ENCODE results near the gene XRCC1. TPM values are rescaled to one million over a fixed set of nuclear protein-coding genes. Genes with fewer than 3 reads are reported as not detected.

Gene XRCC1
- total and polyA plus RNA-seq, 2 of the 8 experiments (the other 6 are each of a cell fraction or from before 2014, with no cell fraction given), result 42.5 to 44.4 TPM

GRCh38 chr19:43532962-43533545 lies 42.3 kb downstream of the XRCC1 start, which contains the start of gene ZNF575:
ZNF575 (plus strand) TSS chr19:43533188; CDS start chr19:43534423, 1,235 bp downstream.
- FAIRE-seq, result peak; percentile 76
- Histone ChIP-seq H4K8ac (ENCODE audit: extremely low read depth, insufficient read depth, low read length) (peak within 1 kb of the TSS; percentile 9; the same call in 1 of the 2 replicates), H3K4me1 (replicated peaks in 1 of 4; ENCODE audit: control insufficient read depth in 3 of 4, insufficient read depth in 4 of 4, low read length in 3 of 4) (peaks cover 0 to 14% (median 4%) of the 10 kb centered on the region in 4 experiments; a peak in 6 of 7 replicates), H3K79me1 (ENCODE audit: low read depth, low read length) (no peaks in the 10 kb centered on the region), H3K27ac (ENCODE audit: low read depth, low read length) (no peak within 1 kb of the TSS), H2AK5ac (ENCODE audit: low read depth, low read length) (0 out of 2 replicates have a peak within 1 kb of the TSS, but pooled peaks have one; percentile 88), H3K4me3 (ENCODE audit: extremely low read depth in 1 of 4, insufficient read depth in 2 of 4, low read depth in 3 of 4, low read length in 4 of 4) (peak within 1 kb of the TSS; percentile 63 to 74 (median 68)), H3K36me3 (ENCODE audit: control insufficient read depth in 2 of 4, insufficient read depth in 4 of 4, low read length in 3 of 4) (peaks cover 0 to 3% (median 1%) of the 10 kb centered on the region in 4 experiments; a peak in 2 of 8 replicates), H3K79me2 (ENCODE audit: control insufficient read depth in 1 of 2, insufficient read depth in 2 of 2, low read length in 2 of 2) (no peaks in the 10 kb centered on the region), H2BK20ac (ENCODE audit: low read length) (0 out of 2 replicates have a peak within 1 kb of the TSS, but pooled peaks have one; percentile 32), H3K27me3 (replicated peaks in 1 of 4; ENCODE audit: control insufficient read depth in 3 of 4, extremely low read depth in 1 of 4, insufficient read depth in 3 of 4, low read length in 3 of 4) (no peaks in the 10 kb centered on the region), H4K5ac (ENCODE audit: insufficient read length, low read depth, low read length) (peak within 1 kb of the TSS; percentile 25), H3K9ac (replicated peaks in 1 of 4; ENCODE audit: extremely low read depth in 1 of 4, low read depth in 3 of 4, low read length in 3 of 4) (peak within 1 kb of the TSS in 3 of 4 experiments; percentile 42 to 56 (median 45); a peak in 5 of 7 replicates), H2BK15ac (ENCODE audit: low read length) (0 out of 2 replicates have a peak within 1 kb of the TSS, but pooled peaks have one; percentile 81), H3K9me3 (ENCODE audit: insufficient read depth in 2 of 2, low read depth in 1 of 2, low read length in 1 of 2) (no peaks in the 10 kb centered on the region), H3K4me2 (ENCODE audit: insufficient read depth in 1 of 2, low read depth in 2 of 2, low read length in 2 of 2) (peak within 1 kb of the TSS; percentile 79 to 97), H3K56ac (replicated peaks; ENCODE audit: insufficient read length, low read depth, low read length) (peak within 1 kb of the TSS; percentile 27), H2BK5ac (ENCODE audit: low read depth, low read length) (peak within 1 kb of the TSS; percentile 91), H2BK12ac (ENCODE audit: low read depth, low read length) (no peak within 1 kb of the TSS), H3K4ac (replicated peaks; ENCODE audit: insufficient read length, low read depth, low read length) (peak within 1 kb of the TSS; percentile 71), H3K18ac (ENCODE audit: extremely low read depth, low read length) (peak within 1 kb of the TSS; percentile 87), H3K23me2 (ENCODE audit: low read depth, low read length) (peaks cover 15% of the 10 kb centered on the region), H2BK120ac (replicated peaks; ENCODE audit: low read depth, low read length) (peak within 1 kb of the TSS; percentile 30), H4K91ac (replicated peaks; ENCODE audit: insufficient read length, low read length) (no peak within 1 kb of the TSS), H2AFZ (ENCODE audit: low read length) (peak within 1 kb of the TSS; percentile 62), H3K23ac (ENCODE audit: insufficient read length) (no peak within 1 kb of the TSS), H4K20me1 (replicated peaks in 1 of 2; ENCODE audit: control insufficient read depth in 1 of 2, insufficient read depth in 2 of 2, low read length in 2 of 2) (no peaks in the 10 kb centered on the region), H3K14ac (ENCODE audit: insufficient read length) (no peak within 1 kb of the TSS)
- CTCF ChIA-PET (ENCODE audit: partially characterized antibody), result interaction anchor here (0.6 to 6.9 kb wide), 7 partner anchors 14 to 1546 kb away, joined by 3 to 122 read pairs (median 4); partner anchors contain the start of genes IRGQ, XRCC1 and ZNF576
- POLR2A ChIA-PET (ENCODE audit: partially characterized antibody), result interaction anchor here (0.7 to 3.4 kb wide), 14 partner anchors 9 to 1462 kb away, joined by 3 to 13 read pairs (median 4); partner anchors contain the start of genes IRGQ, LYPD3, XRCC1 and ZNF576
- WGBS, 2 experiments (ENCODE audit: extremely low coverage in 1 of 2, insufficient coverage in 1 of 2, insufficient read length in 1 of 2, insufficient replicate concordance in 2 of 2, low coverage in 1 of 2, low lambda C conversion rate in 2 of 2, missing lambda C conversion rate in 1 of 2), result 1% methylated on average over 44 of the region's 47 CpGs; no CpG with 5 or more reads in 1 of the 2 experiments
- peak; percentile 90 to 92 for DNase-seq (ENCODE audit: low read depth in 1 of 2, low spot score in 2 of 2)
- TF ChIP-seq ATF2 (IDR thresholded peaks at IDR 0.05; ENCODE audit: low read length) (no peak), CTCF (IDR thresholded peaks at IDR 0.05; ENCODE audit: control extremely low read depth in 1 of 3, insufficient read depth in 1 of 3, low read depth in 1 of 3, low read length in 3 of 3) (no peak), USF2 (IDR thresholded peaks at IDR 0.05; ENCODE audit: low read length) (no peak), BRCA1 (IDR thresholded peaks at IDR 0.05; ENCODE audit: low read depth, low read length) (no peak), MAX (IDR thresholded peaks at IDR 0.05) (peak; percentile 79)
